ENCODE results near the gene OR2AG2.
A peak's percentile ranks its signal among the peaks of the same experiment; 100 is the strongest.

The OR2AG2 gene

DNA sequence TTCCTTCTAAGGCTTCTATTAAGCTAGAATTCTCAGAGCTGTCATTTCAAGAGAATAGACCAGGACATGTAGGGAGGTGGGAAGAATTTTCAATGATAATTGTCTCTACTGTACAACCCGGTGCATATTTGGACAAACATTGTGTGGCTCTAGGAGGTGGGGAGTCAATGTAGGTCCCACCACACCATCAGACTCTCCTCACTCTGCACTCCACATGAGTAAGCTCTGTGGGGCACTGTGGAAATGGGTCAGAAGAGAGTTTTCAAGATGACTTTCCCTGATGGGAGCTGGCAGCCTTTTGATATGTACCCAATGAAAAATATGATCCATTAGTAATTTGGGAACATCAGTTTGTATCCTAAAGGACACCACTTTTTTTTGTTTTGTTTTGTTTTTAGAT lies 33.2 kb downstream of the OR2AG2 start:
- DNase-seq (ENCODE audit: low spot score), result no peak

DNA sequence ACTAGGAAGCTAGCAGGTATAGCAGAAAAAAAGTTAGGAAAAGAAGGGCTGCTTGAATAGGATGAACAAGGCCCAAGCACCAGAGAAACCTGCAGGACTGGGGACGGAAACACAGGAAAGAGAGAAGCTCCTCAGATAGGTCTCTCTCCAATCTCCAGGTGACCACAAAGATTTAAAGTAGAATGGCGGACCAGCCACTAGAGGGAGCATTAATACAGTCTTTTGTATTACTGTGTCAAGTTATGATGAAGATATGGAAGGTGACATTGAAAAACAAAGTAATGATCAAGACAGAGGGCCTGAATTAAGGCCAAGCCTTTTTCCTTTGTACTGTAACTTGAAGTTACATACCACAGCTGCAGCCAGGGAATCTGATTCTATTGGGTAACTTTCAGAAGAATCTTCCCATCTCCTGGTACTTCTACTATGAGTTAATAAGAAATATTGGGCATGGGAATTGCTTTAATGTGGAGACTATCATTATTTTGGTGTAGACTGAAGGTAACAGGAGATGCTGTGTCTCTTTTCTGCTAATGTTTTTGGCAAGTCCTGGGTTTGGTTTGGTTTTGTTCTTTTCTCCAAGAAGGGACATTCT lies 33.8 kb downstream of the OR2AG2 start:
- peak; percentile 58 for DNase-seq (ENCODE audit: low spot score)

DNA sequence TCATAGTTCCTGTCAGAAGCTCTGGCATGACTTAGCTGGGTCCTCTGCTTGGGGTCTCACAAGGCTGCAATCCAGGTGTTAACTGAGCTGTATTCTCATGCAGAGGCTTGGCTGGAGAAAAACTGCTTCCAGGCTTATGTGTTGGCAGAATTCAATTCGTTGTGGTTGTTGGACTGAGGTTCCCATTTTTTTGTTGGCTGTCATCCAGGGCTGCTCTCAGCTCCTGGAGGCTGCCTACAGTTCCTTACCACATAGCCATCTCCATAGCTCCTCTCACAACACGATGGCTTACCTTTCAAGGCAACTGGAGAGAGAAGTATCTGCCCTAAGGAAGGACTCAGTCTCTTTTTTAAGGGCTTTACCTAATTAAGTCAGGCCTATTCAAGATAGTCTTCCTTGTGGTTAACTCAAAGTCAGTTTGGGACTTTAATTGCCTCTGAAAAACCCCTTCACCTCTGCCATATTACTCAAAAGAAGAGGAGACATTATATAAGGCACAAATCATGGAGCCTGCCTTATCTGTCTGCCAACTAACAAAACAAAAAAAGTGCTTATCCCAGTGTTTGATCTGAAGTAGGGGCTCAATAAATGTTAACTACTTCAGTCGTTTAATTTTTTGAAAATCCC lies 35.2 kb downstream of the OR2AG2 start:
- no peak for DNase-seq (ENCODE audit: low spot score)

DNA sequence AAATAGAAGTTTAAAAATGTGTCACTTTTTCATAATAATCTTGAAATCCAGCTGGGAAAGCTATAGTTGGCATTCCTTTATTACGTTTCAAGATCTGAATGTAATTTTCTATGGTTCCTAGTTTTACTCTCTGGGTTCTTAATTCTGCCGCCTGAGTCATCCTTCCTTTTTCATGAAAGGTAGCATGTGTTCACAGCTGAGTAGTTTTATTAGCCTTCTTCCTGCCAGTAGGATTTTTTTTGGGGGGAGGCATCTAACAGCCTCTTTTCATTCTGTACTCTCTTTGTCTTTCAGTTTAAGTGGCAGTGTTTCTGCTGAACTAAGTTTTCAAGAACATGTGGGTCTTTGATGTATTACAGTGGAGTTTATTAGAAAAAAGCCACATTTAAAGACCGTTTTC lies 36.5 kb downstream of the OR2AG2 start:
- no peak for DNase-seq (ENCODE audit: low spot score)

DNA sequence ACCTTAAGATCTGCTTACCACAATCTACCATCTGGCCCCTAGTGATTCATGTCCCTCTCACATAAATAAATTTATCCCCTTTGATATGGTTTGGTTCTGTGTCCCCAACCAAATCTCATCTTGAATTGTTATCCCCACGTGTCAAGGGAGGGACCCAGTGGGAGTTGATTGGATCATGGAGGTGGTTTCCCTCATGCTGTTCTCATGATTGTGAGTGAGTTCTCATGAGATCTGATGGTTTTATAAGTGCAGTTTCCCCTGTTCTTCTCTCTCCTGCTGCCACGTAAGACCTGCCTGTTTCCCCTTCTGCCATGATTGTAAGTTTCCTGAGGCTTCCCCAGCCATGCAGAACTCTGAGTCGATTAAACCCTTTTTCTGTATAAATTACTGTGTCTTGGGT lies 37.2 kb downstream of the OR2AG2 start:
- no peak for DNase-seq (ENCODE audit: low spot score)

DNA sequence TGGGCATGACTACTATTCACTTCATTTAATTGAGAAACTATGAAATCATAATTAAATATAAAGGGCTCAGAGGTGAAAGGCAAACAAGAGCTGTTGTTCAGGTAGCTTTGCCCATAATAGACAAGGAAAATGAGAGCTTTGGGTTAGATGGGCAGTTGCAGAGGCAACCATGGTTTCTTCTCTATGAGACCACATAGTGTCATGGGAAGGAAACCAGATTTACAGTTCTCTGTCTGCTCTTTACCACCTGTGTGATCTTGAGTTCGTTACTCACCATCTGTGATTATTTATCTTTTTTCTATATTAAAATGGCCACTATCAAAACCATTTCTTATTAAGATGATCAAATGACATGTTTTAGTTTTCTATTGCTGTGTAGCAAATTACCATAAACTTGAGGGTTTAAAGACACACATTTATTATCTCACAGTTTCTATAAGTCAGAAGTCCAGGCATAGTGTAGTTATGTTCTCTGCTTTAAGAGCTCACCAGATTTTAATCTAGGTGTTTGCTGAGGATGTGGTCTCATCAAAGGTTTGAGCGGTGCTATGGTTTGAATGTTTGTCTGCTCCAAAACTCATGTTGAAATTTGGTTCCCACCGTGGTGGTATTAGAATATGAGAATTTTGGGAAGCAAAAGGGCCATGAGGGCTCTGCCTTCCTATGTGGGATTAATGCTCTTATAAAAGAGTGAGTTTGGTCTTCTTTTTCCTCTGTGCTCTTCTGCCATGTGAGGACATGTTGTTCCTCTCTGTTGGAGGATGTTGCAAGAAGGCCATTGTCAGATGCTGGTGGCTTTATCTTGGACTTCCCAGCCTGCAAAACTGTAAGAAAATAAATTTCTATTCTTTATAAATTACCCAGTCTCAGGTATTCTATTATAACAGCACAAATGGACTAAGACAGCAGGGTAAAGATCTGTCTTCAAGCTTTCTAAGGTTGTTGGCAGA lies 38.2 kb downstream of the OR2AG2 start:
- DNase-seq (ENCODE audit: low spot score), result no peak

DNA sequence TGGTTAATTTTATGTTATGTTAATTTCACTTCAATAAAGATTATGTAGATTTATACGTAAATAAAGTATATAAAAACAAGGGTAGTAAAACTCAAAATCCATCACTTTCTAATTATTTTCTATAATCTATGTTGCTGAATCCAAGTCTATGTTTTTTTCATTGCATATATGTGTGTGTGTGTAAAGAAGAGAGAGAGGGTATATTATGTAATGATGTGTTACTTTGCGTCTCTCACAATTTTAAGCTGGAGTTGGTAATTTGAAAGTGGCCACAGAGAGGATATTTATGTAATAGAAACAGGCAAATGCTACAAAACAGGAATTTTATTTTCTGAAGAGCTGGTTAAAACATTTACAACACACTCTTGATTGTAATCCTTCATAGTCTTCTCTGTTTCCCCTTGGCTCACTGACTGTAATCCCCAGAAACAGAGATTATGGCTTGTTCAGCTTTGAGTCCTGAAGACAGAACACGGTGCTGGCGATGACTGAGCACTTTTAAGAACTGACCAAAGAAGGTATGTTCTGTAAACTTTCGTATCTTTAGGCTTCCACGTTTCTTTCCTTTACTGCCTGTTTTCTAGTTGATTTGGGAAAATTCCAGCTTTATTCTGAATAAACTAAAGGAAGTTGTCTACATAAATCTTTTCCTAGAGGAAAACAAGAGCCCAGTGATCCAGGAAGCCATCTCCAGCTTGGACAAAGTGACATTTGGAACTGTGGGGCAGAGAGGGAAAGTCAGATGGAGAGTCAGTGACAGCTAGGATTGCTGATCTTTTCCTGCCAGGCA lies 43.6 kb downstream of the OR2AG2 start:
- DNase-seq (ENCODE audit: low spot score), result no peak

DNA sequence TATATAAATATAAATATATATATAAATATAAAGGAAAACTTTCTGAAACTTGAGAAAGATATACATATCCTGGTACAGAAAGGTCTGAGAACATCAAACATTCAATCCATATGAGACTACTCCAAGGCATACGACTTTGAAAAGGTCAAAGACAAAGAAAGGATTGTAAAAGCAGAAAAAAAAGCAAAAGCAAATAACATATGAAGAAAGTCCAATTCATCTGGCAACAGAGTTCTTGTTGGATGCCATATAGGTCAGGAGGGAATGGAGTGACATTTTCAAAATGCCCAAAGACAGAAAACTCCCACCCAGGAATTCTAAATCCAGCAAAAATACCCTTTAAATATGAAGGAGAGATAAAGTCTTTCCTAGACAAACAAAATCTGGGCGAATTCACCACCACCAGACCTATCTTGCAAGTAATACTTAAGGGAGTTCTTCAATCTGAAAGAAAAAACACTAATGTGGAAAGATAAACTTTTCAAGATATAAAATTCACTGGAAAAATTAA lies 46.3 kb downstream of the OR2AG2 start:
- DNase-seq (ENCODE audit: low spot score), result no peak

DNA sequence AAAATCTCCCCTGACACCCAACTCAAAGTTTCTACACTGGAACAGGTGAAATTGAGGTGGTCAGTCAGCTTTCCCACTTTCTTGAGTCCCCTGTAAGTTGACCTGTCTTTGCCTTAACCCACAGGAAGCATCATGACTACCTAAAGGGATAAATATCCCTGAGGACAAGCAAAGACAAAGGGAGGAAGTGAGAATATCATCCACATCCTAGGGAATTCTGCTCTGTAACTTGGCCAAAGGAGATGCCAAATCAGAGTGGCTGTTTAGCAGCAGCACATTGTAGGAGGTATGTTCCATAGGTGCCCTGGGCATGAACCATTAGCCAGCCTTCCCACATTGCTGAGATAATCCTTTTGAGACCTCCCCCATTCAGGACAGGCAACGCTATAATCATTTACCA lies 47.8 kb downstream of the OR2AG2 start:
- no peak for DNase-seq (ENCODE audit: low spot score)

DNA sequence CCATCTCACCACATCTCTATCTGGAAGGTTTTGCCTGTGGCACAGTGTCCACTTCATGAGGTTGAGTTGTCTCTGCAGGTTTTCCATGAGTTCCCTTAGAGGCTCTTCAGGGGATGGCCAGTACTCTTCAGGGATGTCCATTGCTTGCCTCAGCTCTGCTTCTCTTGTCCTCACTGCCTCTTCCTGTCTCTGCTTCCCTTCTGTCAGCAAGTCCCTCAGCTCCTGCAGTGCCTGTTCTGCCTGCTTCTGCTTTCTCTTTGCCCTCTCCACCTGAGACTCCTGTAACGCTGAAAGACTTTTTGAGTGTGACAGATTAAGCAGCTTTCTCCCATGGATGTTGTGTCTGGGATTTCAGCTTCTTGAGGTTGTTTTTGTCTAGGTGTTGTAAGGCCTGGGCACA lies 50.4 kb downstream of the OR2AG2 start:
- no peak for DNase-seq (ENCODE audit: low spot score)

DNA sequence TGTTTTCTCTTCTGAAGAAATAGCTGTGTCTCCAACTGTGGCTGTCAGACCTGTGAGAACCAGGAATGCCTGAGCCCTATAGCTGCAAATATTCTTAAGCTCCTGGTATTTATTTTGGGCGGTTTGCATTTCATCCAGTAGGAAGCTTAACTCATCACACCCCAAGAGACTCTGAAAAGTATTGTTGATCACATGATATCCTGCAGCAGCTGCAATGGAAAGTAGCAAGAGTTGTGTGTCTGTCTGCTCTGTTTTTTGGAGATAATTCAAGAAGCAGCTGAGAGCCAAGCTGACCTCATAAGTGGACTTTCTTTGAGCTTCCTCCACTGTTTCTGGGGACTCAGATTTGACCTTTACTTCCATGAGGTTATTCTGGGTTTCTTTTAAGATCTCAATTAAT lies 52.2 kb downstream of the OR2AG2 start:
- DNase-seq (ENCODE audit: low spot score), result no peak

DNA sequence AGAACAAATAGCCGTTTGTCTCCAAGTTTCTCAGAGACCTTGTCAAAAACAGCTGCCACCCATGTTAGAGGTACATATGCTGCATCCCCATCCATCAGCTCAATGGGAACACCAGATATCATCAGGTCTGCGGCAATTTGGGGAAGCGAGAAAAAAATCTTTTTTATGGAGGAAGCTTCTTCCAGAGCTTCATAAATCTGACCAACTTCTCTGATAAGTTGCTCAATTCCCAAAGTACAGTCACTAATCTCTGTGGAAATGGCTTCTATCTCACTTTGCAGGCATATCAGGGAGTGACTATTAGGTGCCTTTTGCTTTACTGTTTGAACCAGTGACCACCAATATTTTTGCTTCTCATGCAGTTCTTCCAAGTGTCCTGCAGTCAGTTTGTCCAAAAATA lies 54.4 kb downstream of the OR2AG2 start:
- DNase-seq (ENCODE audit: low spot score), result no peak
